GM18909 (cell line): ENCODE measurements around the gene PDE4D.

Source experiments
- ATAC-seq: cut with Tn5 transposase; IDR thresholded peaks from one replicate; pipeline ENCODE4 v1.9.1; 2021; ENCODE audit warnings: mild to moderate bottlenecking; ENCODE audit not compliant: unreplicated experiment, poor library complexity

The PDE4D gene

DNA sequence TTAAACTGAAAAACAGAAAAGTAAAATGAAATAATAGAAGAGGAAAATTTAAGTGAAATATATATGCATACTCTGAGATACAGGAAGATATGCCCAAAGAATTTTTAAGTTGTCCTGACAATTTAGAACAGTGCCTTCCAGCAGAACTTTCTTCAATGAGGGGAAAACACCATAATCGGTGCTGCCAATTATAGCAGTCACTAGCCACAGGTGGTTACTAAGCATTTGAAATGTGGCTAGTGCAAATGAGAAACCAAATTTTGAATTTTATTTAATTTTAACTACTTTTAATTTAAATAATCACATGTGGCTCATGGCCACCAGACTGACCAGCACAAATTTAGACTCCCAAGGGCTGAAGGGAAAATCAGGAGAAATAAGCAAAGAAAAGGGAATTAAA, 900.1 kb downstream of the PDE4D start:
- no peak for ATAC-seq

DNA sequence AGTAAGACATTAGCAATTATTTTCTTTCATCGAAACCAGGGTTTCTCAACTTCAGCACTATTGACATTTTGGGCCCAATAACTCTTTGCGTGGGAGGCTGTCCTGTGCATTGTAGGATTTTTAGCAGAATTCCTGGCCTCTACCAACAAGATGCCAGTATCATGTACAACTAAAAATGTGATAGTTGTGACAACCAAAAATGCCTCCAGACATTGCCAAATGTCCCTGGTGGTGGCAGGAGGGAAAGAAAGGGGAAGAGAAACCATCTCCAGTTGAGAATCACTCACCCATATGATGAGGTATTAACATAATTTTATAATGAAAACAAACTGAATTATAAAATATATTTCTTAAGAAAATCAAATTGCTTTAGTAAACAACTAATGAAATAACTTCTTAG, 904.6 kb downstream of the PDE4D start:
- no peak for ATAC-seq

DNA sequence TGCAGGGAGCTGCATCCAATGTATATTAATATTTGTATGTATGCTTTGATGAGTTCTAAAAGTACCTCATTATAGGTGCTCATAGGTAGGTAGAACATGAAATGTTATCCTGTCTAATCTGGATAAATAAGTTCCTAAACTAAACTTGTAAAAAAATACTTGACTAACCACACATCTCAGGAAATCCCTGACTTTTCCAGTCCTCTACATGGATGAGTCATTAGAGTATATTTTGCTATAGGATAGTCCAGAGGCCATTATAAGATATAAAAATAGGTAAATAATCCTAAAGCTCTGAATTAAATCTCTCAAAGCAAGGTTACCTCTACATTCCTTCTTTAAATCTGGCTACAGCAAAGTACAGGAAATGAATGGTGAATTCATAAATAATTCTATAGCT, 906.3 kb downstream of the PDE4D start:
- no peak for ATAC-seq

DNA sequence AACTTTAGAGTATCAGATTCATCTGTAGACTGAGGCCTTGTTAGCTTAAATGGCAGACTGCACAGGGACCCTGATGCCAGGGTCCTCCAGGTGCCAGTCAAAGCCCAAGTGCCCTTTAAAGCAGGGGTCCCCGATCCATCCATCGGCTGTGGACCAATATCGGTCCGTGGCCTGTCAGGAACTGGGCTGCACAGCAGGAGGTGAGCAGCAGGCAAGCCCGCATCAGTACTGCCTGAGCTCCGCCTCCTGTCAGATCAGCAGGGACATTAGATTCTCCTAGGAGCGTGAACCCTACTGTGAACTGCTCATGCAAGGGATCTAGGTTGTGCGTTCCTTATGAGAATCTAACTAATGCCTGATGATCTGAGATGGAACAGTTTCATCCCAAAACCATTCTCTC, 907.2 kb downstream of the PDE4D start:
- no peak for ATAC-seq

DNA sequence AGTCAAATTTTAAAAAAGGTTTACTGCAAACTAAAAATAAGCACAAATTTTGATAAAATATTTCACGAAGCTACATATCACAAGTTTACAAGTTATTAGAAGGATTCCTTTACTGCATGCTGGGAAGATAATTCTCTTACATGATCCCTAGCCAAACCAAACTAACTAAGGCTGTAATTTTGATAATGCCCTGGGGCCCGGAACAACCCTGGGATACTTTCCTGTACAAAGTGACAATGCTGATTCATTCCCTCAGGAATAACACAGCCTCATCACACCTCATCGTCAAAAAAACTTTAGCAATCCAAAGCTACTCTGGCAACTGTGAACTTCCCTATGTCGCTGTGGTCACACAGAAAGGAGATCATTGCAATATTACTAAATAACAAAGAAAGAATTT, 907.8 kb downstream of the PDE4D start:
- ATAC-seq: no peak

DNA sequence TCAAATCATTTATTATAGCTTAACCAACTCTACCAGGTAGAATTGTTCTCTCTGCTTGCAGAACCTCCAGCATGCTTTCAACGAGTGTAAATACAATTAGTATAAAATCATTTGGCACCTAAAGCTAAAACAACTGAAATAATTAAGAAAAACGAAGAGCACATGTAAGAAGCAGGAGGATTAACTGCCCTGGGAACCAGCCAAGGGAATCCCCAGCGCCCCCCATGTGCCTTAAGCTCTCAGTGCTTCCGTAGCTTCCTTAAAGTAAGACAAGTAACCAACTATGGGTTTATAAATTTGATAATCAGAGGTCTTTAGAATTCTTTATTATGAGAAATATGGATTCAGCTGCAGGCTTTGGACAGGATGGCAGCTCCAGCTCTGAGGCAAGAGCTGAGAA, 908.2 kb downstream of the PDE4D start:
- no peak for ATAC-seq

DNA sequence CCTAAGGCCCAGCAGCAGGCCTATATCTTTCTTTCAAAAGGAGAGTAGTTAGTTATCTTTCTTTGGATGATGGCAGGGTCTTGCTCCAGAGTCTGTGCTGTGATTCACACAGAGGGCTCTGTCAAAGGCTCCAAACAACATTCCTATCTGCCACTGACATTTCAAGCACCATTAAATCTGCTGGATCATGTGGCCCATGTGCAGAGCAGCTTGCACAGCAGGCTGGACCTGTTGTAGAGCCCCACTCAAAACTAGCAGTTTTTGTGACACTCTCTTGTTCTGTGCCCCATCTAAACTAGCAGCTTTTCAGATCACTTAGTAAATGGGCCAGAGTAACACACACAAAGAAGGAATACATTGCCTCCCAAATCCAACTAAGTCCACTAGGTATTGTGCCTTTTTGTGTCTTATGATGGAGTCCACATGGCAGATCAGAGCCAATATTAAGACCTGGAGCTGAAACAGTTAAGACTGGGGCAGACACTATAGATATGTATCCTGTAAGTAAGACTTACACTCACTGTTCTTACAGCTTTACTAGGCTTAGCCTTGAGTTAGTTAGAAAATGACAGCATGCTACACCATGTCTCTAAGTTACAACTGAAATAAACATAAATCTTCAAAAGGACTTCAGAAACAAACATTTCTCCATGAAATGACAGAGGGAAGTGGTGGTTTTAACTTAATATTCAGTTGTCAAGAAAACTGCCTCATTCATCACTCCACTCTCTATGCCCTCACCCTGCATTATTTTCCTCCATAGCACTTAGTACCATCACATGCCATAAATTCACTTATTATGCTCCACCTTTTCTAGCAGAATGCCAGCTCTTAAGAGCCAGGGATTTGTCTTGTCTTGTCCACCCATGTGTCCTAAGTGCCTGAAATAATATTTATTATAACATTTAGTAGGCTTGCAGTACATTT, 909.7 kb downstream of the PDE4D start:
- ATAC-seq: no peak

DNA sequence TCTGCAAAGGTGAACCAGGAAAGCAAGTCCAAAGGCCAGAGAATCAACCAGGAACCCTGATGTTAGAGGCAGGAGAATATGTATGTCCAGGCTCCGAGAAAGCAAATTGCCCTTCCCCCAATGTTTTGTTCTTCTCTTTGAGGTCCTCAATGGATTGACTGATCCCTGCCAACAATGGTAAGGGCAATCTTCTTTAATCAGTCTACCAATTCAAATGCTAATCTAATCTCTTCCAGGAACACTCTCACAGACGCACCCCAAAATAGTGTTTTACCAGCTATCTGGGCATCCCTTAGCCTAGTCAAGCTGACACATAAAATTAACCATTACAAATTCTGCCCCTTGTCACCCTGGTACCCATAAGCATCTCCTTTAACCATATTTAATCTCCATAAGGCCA, 912.6 kb downstream of the PDE4D start:
- no peak for ATAC-seq

DNA sequence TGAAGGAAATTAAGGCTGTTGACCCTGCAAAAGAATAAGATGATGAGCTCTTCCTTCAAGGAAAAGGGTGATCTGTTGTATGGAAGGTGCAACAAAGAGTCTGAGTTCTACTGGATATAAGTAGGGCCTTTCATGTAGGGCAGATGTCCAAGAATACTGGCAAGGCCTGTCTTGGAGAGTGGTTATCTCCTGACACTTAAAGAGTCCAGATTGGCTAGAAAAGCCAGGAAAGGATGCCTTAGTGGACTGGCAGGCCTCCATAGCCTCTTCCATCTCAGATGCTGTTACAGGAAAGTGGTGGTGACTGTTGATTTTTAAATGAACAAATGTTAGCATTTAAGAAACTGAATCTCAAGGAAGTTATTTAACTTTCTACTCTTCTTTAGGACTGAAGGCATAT, 914.4 kb downstream of the PDE4D start:
- ATAC-seq: no peak

DNA sequence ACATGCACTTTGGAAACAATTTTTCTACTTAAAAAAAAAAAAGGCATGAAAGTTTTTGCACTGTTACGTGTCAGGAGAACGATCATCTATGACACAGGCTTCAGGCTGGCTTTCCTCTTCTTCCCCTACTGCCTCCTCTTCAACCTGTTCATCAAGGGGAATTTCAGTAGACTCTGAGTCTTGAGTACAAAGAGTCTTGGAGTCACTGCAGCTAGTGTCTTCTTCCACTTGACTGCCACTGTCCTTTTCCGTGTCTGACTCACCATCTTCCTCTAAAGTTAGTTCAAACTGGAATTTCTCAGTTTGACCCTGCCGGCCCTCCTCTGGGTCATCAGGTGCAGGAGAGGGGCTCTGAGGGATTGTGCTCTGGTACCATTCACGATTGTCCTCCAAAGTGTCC, 918.9 kb downstream of the PDE4D start:
- no peak for ATAC-seq

DNA sequence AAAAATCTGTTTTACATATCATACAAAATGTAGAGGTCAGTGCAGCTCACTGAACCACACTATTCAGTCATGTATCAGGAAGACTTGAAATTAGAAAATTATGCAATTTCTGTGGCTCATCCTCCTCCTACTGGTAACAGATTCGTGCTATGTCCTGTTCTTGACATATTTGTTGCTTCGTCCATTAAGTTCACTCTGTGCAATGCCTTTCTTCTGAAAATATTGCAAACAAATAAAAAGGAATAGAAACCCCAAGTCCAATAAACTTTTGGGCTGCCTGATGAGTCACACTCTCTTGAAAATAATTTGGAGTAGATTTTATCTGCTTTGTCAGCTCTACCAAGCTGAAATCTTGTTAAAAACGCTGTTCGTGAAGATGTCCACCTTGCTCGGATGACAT, 919.4 kb downstream of the PDE4D start:
- ATAC-seq: no peak

DNA sequence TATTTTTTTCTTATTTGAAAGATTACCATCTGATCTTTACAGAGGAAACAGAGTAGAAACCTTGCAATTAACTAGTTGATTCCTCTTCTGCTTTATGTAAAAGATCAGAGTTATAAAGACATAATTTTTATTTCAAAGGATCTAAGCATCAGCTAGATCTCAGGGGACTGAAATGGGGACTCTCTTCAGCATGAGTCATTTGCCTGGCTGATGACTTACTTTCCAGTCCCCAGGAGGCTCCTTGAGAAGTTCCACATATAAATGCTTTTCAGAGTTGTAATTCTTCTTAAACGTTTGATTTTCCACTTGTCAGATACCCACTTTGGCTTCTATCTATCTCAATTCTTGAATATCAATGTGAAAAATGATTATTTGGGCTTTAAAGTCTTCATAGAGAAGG, 921.2 kb downstream of the PDE4D start:
- ATAC-seq: no peak

DNA sequence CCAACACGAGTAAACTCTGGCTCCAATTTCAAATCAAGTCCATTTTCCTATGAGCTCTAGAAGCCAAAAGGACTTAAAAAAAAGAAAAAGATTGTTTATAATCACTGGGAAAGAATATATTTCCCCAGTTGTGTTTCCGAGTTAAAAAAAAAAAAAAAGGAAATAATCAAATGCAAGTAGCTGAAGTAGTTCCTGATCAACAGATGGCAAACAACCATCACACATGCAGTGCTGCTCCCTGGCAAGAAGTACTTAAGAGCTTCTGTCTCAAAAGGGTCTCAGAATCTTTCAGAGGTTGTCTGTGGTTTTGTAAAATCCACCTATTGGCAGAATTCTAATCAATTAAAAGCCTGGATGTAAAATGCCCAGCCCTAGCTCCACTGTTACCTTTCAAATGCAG, 922.8 kb downstream of the PDE4D start:
- ATAC-seq: no peak

DNA sequence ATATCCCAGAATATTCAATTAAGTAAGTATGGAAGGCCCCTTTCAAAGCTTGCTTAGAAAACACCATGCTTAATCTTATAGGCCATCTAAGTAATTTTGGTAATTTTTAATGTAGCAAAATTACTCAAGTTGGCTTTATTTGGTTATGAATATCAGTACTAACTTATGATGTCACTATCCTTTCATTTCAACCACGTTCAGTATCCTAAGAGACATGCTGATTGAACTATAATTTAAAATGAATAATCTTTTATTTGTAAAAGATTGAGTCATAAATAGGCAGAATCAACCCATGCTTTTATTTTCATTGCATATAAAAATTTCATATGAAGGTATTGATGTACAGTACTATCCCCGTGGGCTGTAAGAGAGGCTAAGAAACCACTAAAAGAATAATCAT, 923.7 kb downstream of the PDE4D start:
- no peak for ATAC-seq

DNA sequence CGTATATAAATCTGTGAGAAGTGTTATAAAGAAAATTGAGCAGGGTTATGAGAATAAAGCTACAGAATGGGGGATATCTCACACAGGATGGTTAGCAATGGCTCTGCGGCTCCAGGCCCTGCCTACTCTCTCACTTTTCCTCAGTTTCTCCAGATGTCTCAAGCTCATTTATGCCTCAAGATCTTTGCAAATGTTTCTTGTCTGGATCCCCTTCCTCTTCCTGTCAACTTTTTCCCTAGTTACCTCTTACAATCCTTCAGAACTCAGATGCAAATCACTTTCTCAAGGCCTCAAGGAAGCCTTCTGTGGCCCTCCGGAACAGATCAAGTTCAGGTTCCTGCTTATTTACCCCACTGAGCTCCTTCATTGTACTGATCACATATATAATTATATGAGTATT, 924.3 kb downstream of the PDE4D start:
- ATAC-seq: no peak

DNA sequence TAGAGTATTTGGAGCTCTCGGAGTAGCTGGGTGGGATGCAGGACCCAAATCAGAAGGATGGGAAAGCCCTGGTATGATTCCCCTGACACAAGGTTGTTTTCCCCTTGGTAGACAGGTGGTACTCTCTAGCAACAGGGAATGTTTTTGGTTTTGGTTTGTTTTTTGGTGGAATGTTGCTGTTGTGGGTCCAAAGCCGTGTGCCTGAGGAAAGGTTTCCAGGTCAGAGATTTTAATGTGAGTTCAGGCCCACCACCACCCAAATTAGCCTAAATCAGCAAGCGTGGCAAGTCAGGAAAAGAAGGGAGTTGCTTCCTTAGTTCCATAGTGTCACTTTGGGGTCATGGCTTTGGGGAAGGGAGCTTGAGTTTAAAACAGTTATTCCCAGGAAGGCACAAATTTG, 925.2 kb downstream of the PDE4D start:
- ATAC-seq: no peak

DNA sequence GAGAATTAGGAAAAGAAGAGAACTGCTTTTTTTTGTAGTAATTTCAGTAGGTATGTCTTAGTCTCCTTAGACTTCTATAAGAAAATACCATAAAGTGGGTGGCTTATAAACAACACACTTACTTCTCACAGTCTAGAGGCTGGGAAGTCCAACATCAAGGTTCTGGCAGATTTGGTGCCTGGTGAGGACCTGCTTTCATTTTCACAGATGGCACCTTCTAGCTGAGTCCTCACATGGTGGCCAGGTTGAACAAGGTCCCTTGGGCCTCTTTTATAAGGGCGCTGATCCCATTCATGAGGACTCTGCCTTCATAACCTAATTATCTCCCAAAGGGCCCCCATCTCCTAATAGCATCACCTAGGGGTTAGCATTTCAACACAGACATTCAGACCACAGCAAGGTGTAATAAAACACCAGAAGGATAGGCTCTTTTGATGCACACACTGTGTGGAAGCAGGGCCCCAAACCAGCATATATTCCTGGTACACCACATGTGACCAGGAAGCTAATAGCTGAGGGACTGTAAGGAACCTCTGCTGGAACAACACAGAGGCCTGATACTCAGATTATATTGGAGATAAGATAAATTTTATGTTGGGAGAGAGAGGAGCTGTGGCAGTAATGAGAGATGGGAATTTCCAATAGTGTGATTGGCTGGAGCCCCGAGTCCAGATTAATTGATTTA, 925.8 kb downstream of the PDE4D start:
- ATAC-seq: no peak

DNA sequence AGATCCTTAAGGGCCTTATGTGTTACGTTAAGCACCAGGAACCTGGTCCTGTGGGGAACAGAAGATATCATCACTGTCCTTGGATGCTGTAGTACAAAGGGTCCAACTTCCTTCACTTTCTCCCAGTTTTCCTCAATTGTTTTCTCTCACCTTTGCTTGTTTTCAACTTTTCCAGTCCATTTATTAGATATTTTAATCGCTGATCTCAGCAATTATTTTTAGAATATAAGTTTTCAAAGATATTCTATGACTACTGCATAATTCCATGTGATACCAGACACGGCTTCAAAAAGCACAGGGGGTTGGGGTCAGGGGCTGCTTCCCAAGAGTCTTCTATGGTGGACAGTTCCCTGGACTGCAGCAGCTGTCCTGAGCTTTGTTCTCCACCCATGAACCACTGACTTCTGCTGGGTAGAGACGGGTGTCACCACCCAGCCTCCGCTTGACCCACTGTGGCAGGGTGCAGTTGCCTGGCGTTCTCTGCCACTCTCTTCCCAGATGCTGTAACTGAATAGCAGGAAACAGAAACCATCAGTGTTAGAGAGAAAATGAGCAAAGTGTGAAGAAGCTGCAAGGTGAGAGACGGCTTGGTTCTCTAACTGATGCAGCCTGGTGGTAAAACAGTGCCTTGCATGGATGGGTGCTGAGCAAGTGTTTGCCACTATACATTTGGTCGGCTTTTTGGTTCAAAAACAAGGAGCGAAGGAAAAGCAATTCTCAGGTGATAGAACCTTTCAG, 927.7 kb downstream of the PDE4D start:
- no peak for ATAC-seq

DNA sequence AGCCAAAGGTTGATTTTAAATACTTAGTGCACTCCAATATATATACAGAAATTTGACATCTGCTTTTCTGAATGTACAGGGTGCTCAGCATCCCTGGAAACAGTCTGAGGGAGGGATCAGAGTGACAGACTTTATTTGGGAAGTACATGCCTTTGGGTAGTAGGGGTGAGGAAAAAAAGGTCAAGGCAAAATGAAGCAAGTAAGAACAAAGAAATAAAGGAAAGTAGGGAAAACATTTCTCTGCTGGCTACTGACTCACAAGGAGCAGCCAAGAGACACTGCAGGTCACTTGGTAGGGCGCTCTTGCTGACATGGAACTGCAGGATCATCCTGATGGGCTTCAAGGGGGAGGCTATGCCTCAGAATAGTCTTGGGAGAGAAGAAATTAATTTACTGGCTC, 929.7 kb downstream of the PDE4D start:
- no peak for ATAC-seq

DNA sequence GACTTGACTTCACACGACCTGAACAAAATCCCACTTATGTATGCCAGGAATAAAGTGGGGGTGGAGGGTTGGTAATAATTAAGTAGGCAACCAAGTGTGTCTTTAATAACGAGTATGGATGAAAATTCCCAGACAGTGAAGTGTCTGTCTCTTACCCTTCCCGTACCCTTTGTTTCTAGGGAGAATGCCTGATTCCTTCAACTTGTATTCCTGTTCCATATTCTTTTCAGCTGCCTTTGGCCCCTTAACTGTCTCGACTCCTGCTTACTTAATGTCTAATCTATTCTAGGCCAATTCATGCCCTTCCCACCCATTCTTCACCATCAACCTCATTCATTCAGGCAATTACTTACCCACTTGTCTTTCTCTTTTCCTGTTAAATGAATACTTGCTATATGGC, 930.2 kb downstream of the PDE4D start:
- no peak for ATAC-seq

DNA sequence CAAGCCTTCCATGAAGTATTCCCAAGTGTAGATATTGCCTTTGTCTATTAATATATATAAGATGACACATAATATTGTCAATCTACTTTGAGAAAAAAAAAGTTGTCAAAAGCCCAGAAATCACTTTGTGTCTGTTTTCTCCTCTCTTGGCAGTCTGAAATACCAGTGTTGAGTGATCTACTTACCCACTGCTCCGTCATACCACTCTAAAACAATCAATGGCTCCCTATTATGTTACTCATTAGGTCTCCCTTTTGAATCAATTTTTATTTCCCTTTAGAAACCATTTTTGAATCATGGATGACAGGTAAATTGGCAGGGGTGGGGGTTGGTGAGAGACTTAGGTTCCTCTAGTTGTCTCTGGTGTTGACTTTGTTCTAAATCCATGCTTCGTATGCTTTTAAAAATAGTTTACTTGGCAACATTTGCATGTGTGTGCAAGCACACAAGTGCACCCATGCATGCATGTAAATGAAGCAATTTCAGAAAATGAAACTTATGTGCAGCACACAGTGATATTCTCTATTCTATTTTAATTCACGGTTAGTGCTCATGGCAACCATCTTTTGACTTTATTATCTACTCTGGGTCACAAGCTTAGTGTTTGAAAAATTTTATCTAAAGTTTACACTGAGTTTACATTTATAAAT, 931.8 kb downstream of the PDE4D start:
- ATAC-seq: peak; percentile 69
